Left lung (tissue), 10 donors: ENCODE results near the gene NELFB. TPM values are rescaled to one million over a fixed set of nuclear protein-coding genes. Genes with fewer than 3 reads are reported as not detected.

Source experiments
- ATAC-seq: fragments of 200-7000 bp; cut with Tn5 transposase; one replicate; pipeline ENCODE4 v1.9.1; 2020; ENCODE audit warnings: moderate library complexity
- DNase-seq, 4 donors: peaks; one replicate each; pipeline ENCODE4 v3.0.0-alpha.2; 2013 to 2020
- H3K27ac ChIP-seq, 2 donors: fragments of 200-600 bp; sonication (generic) in 1 of 2; one replicate each; pipeline versions ENCODE4 v1.5.0 to v1.8.0; 2020 to 2021
- H3K27me3 ChIP-seq, 2 donors: fragments of 200-600 bp; sonication (generic) in 1 of 2; one replicate each; pipeline versions ENCODE4 v1.5.0 to v1.8.0; 2020 to 2021
- H3K36me3 ChIP-seq, 2 donors: fragments of 200-600 bp; sonication (generic) in 1 of 2; one replicate each; pipeline versions ENCODE4 v1.5.0 to v1.8.0; 2020 to 2021
- H3K4me1 ChIP-seq, 2 donors: fragments of 200-600 bp; one replicate each; pipeline ENCODE4 v1.8.0; 2021
- H3K4me3 ChIP-seq, 2 donors: fragments of 200-600 bp; sonication (generic) in 1 of 2; one replicate each; pipeline versions ENCODE4 v1.5.0 to v1.8.0; 2020 to 2021; ENCODE audit warnings: mild to moderate bottlenecking in 1 of 2
- H3K9me3 ChIP-seq, 2 donors: fragments of 200-600 bp; sonication (generic) in 1 of 2; one replicate each; pipeline versions ENCODE4 v1.5.0 to v1.8.0; 2020 to 2021
- CTCF ChIP-seq, 2 donors: fragments of 200-600 bp; sonication (generic) in 1 of 2; IDR thresholded peaks; one replicate each; pipeline versions ENCODE4 v1.5.0 to v1.8.0; 2021; ENCODE audit warnings: antibody characterized with exemption in 2 of 2
- intact Hi-C, 2 donors: fragments of 100-400 bp; cut with DNase I; formaldehyde crosslinking; loops; one replicate each; pipeline versions ENCODE4 v1.11.2 to v1.14.2; 2022
- polyA plus RNA-seq, 6 donors: library from polyadenylated mRNA; unstranded; fragments of 120-200 nt; gene quantifications; one replicate each; pipeline ENCODE4 v1.2.1, GENCODE V29; 2013; ENCODE audit not compliant: insufficient read length in 6 of 6
- total RNA-seq, 2 donors: library from RNA; stranded (reverse); fragmentation: NEBNext Ultra II Directional; extraction: Animal tissue kit (Norgen Biotek cat#: 25700); gene quantifications; one replicate each; pipeline ENCODE4 v1.2.1, GENCODE V29; 2021
- donor health status: DM: no; HTN: yes; CAD: no.
- donor health status: DM: no; HTN: no; CAD: no.

Gene NELFB
- total and polyA plus RNA-seq, 8 donors = 47.8 to 62.9 (median 55.6) TPM

DNA sequence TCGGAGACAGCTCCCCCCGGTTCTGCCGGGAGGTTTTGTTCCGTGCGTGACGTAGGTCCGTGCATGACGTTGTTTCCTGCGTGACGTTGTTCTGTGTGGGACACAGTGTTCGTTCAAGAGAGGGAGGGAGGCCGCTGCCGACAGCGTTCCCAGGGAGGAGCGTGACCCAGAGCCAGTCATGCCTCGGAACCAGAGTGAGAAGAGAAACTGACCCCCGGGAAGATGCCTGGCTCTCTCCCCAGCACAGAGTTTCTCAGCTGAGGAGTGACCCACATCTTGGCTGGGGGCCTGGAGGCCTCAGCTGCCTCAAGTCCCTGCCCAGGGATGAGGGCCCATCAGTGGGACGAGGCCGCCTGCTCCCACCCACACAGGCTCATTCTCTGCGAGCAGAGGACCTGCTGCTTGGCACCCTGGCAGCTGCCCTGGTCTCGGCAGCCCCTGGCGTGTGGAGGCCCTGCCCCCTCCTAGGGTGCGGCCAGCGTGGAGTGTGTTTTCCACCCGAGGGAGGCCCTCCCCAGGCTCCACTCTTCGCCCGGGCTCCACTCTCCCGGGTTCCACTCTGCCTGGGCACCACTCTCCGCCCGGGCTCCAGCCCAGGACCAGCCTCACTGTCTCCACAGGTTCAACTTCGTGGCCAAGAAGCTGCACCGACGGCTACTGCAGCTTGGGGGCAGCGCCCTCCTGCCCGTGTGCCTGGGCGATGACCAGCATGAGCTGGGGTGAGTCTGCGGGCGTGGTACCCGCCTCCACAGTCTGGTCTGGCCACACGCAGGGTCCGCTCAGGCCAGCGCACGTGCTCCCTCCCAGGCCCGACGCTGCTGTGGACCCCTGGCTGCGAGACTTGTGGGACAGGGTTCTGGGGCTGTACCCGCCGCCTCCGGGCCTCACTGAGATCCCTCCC lies 41.7 kb upstream of the NELFB start:
- intact Hi-C loops = no loop called here
- Histone ChIP-seq H3K27me3 (no peaks in the 10 kb centered on the region), H3K4me1 (peaks cover 7 to 17% of the 10 kb centered on the region in 2 donors), H3K36me3 (peaks cover 0 to 52% of the 10 kb centered on the region in 2 donors), H3K4me3 (no peak overlapping the region), H3K9me3 (no peaks in the 10 kb centered on the region), H3K27ac (no peak overlapping the region)
- TF ChIP-seq CTCF (IDR thresholded peaks at IDR 0.05) = no peak
- no peak for DNase-seq
- ATAC-seq = no peak

DNA sequence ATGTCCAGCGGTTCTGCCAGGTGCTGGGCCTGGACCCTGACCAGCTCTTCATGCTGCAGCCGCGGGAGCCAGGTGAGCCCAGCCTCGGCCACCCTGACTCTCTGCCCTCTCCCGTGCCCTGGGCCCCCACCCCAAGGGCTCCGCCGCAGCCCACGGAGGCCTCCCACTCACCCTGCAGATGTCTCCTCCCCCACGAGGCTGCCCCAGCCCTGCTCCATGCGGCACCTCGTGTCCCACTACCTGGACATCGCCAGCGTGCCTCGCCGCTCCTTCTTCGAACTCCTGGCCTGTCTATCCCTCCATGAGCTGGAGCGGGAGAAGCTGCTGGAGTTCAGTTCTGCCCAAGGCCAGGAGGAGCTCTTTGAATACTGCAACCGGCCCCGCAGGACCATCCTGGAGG lies 40.5 kb upstream of the NELFB start:
- no peak for TF ChIP-seq CTCF (IDR thresholded peaks at IDR 0.05)
- Histone ChIP-seq H3K4me3 (no peak overlapping the region), H3K27ac (no peak overlapping the region), H3K9me3 (no peaks in the 10 kb centered on the region), H3K4me1 (peaks cover 7 to 25% of the 10 kb centered on the region in 2 donors), H3K36me3 (peaks cover 0 to 44% of the 10 kb centered on the region in 2 donors), H3K27me3 (no peaks in the 10 kb centered on the region)
- no peak for DNase-seq
- no peak for ATAC-seq
- intact Hi-C loops = no loop called here

- no peak for DNase-seq
Measured at GRCh38 chr9:137215196-137215986, 39.7 kb upstream of the NELFB start.

GRCh38 chr9:137216188-137216965 lies 38.8 kb upstream of the NELFB start:
- Histone ChIP-seq H3K27me3 (peaks cover 0 to 7% of the 10 kb centered on the region in 2 donors), H3K9me3 (no peaks in the 10 kb centered on the region), H3K4me1 (peaks cover 7 to 25% of the 10 kb centered on the region in 2 donors), H3K4me3 (no peak overlapping the region), H3K36me3 (peaks cover 0 to 35% of the 10 kb centered on the region in 2 donors), H3K27ac (no peak overlapping the region)
- ATAC-seq (no peak), DNase-seq (no peak)
- no peak for TF ChIP-seq CTCF (IDR thresholded peaks at IDR 0.05)
- intact Hi-C loops = no loop called here

More at GRCh38 chr9:137215196-137215986, 39.7 kb upstream of the NELFB start:
- H3K9me3 ChIP-seq = no peaks in the 10 kb centered on the region
- intact Hi-C loops = no loop called here
- TF ChIP-seq CTCF (IDR thresholded peaks at IDR 0.05) = no peak
- H3K4me1 ChIP-seq = peaks cover 7 to 25% of the 10 kb centered on the region in 2 donors
- no peaks in the 10 kb centered on the region for H3K27me3 ChIP-seq
- no peak for ATAC-seq
- peaks cover 0 to 36% of the 10 kb centered on the region in 2 donors for H3K36me3 ChIP-seq
- H3K27ac ChIP-seq = no peak overlapping the region
- no peak overlapping the region for H3K4me3 ChIP-seq
